ENCODE results near the gene RPL36. TPM values are rescaled to one million over a fixed set of nuclear protein-coding genes. Genes with fewer than 3 reads are reported as not detected.
"Not testable (repeated sequence)": the region's sequence is repeated elsewhere in the genome, so short reads cannot be mapped to it uniquely, and the experiment has no call there.

Gene RPL36
- total RNA-seq, 8 experiments from 2014 or later, result 1,024 to 1,875 (median 1,439) TPM

GRCh38 chr19:5695649-5696195 lies 5.6 kb downstream of the RPL36 start:
- no peak overlapping the region for H3K27ac ChIP-seq
- in situ Hi-C loops (cut with MboI; ENCODE audit: low pct_unique_long_range_greater_than_20kb in 2 of 9, low sequenced_read_pairs in 9 of 9, unreplicated experiment in 9 of 9), result no loop called here
- ATAC-seq (replicated peaks in 6 of 8), result peak in 1 of 8 experiments; percentile 0
- 80 to 84% methylated on average over 3 to 8 of the region's 28 CpGs; no CpG with 5 or more reads in 8 of the 10 experiments for WGBS, 10 experiments
- peaks cover 5 to 11% of the 10 kb centered on the region in 2 donors for H3K4me1 ChIP-seq (replicated peaks in 1 of 2)
- H3K4me3 ChIP-seq, result no peak overlapping the region

- no peak overlapping the region for H3K27ac ChIP-seq
- in situ Hi-C loops (cut with MboI; ENCODE audit: low pct_unique_long_range_greater_than_20kb in 2 of 9, low sequenced_read_pairs in 9 of 9, unreplicated experiment in 9 of 9), result no loop called here
- no peak overlapping the region for H3K4me3 ChIP-seq
- WGBS, 10 experiments, result 90% methylated on average over 4 of the region's 42 CpGs; no CpG with 5 or more reads in 9 of the 10 experiments
- peaks cover 5 to 8% of the 10 kb centered on the region in 2 donors for H3K4me1 ChIP-seq (replicated peaks in 1 of 2)
- ATAC-seq (replicated peaks in 6 of 8), result no peak
Measured at GRCh38 chr19:5696196-5697021, 6.3 kb downstream of the RPL36 start.

- Histone ChIP-seq H3K4me1 (replicated peaks in 1 of 2) (no peaks in the 10 kb centered on the region), H3K4me3 (no peak overlapping the region), H3K27ac (no peak overlapping the region)
- 66 to 100% (median 80%) methylated on average over 1 to 8 of the region's 25 CpGs; no CpG with 5 or more reads in 7 of the 10 experiments for WGBS, 10 experiments
- peak in 2 of 8 experiments; percentile 0 to 4 for ATAC-seq (replicated peaks in 6 of 8)
- in situ Hi-C loops (cut with MboI; ENCODE audit: low pct_unique_long_range_greater_than_20kb in 2 of 9, low sequenced_read_pairs in 9 of 9, unreplicated experiment in 9 of 9), result no loop called here
Measured at GRCh38 chr19:5697022-5697889, 7.2 kb downstream of the RPL36 start.

- peak in 1 of 8 experiments; percentile 5 for ATAC-seq (replicated peaks in 6 of 8)
- Histone ChIP-seq H3K4me3 (no peak overlapping the region), H3K4me1 (replicated peaks in 1 of 2) (no peaks in the 10 kb centered on the region), H3K27ac (no peak overlapping the region)
- in situ Hi-C loops (cut with MboI; ENCODE audit: low pct_unique_long_range_greater_than_20kb in 2 of 9, low sequenced_read_pairs in 9 of 9, unreplicated experiment in 9 of 9), result no loop called here
- 100% methylated on average over 2 of the region's 30 CpGs; no CpG with 5 or more reads in 9 of the 10 experiments for WGBS, 10 experiments
Measured at GRCh38 chr19:5697890-5698634, 8.0 kb downstream of the RPL36 start.

- ATAC-seq (replicated peaks in 6 of 8), result no peak
- no peak overlapping the region for H3K4me3 ChIP-seq
- H3K27ac ChIP-seq, result no peak overlapping the region
- H3K4me1 ChIP-seq (replicated peaks in 1 of 2), result no peaks in the 10 kb centered on the region
- in situ Hi-C loops (cut with MboI; ENCODE audit: low pct_unique_long_range_greater_than_20kb in 2 of 9, low sequenced_read_pairs in 9 of 9, unreplicated experiment in 9 of 9), result no loop called here
- 90 to 100% (median 97%) methylated on average over 1 to 10 of the region's 38 CpGs; no CpG with 5 or more reads in 5 of the 10 experiments for WGBS, 10 experiments
Measured at GRCh38 chr19:5698635-5699422, 8.7 kb downstream of the RPL36 start.

- WGBS, 10 experiments, result 94 to 100% (median 97%) methylated on average over 5 to 11 of the region's 22 CpGs; no CpG with 5 or more reads in 4 of the 10 experiments
- Histone ChIP-seq H3K27ac (no peak overlapping the region), H3K4me1 (replicated peaks in 1 of 2) (no peaks in the 10 kb centered on the region), H3K4me3 (no peak overlapping the region)
- in situ Hi-C loops (cut with MboI; ENCODE audit: low pct_unique_long_range_greater_than_20kb in 2 of 9, low sequenced_read_pairs in 9 of 9, unreplicated experiment in 9 of 9), result no loop called here
- ATAC-seq (replicated peaks in 6 of 8), result no peak
Measured at GRCh38 chr19:5700455-5701092, 10.5 kb downstream of the RPL36 start.

- H3K4me3 ChIP-seq; in situ Hi-C loops (cut with MboI; ENCODE audit: low pct_unique_long_range_greater_than_20kb in 2 of 9, low sequenced_read_pairs in 9 of 9, unreplicated experiment in 9 of 9); ATAC-seq (replicated peaks in 6 of 8); H3K27ac ChIP-seq; H3K4me1 ChIP-seq (replicated peaks in 1 of 2): not testable (repeated sequence)
- no CpG with 5 or more reads among the region's 28 CpGs for WGBS, 10 experiments
Measured at GRCh38 chr19:5702053-5702410, 11.9 kb downstream of the RPL36 start.

- H3K27ac ChIP-seq, result no peak overlapping the region
- whole genome bisulfite sequencing, 10 experiments, result 88 to 100% (median 95%) methylated on average over 5 to 11 of the region's 40 CpGs; no CpG with 5 or more reads in 6 of the 10 experiments
- no peaks in the 10 kb centered on the region for H3K4me1 ChIP-seq (replicated peaks in 1 of 2)
- in situ Hi-C loops (cut with MboI; ENCODE audit: low pct_unique_long_range_greater_than_20kb in 2 of 9, low sequenced_read_pairs in 9 of 9, unreplicated experiment in 9 of 9), result no loop called here
- ATAC-seq (replicated peaks in 6 of 8), result peak in 1 of 8 experiments; percentile 3
- no peak overlapping the region for H3K4me3 ChIP-seq
Measured at GRCh38 chr19:5703819-5704818, 14.0 kb downstream of the RPL36 start.

GRCh38 chr19:5705552-5705951 lies 15.5 kb downstream of the RPL36 start:
- ATAC-seq (replicated peaks in 6 of 8), result peak in 1 of 8 experiments; percentile 2
- Histone ChIP-seq H3K4me1 (replicated peaks in 1 of 2) (no peaks in the 10 kb centered on the region), H3K4me3 (no peak overlapping the region), H3K27ac (no peak overlapping the region)
- 90 to 100% (median 100%) methylated on average over 2 to 7 of the region's 16 CpGs; no CpG with 5 or more reads in 6 of the 10 experiments for WGBS, 10 experiments
- in situ Hi-C loops (cut with MboI; ENCODE audit: low pct_unique_long_range_greater_than_20kb in 2 of 9, low sequenced_read_pairs in 9 of 9, unreplicated experiment in 9 of 9), result no loop called here

- in situ Hi-C loops (cut with MboI; ENCODE audit: low pct_unique_long_range_greater_than_20kb in 2 of 9, low sequenced_read_pairs in 9 of 9, unreplicated experiment in 9 of 9), result no loop called here
- H3K4me1 ChIP-seq (replicated peaks in 1 of 2), result no peaks in the 10 kb centered on the region
- H3K27ac ChIP-seq, result no peak overlapping the region
- WGBS, 10 experiments, result 80 to 98% (median 89%) methylated on average over 2 to 15 of the region's 35 CpGs; no CpG with 5 or more reads in 4 of the 10 experiments
- H3K4me3 ChIP-seq, result no peak overlapping the region
- ATAC-seq (replicated peaks in 6 of 8), result peak in 4 of 8 experiments; percentile 3 to 15 (median 11)
Measured at GRCh38 chr19:5706876-5707573, 16.9 kb downstream of the RPL36 start.
